ENCODE data around the gene MRFAP1.
A peak's percentile ranks its signal among the peaks of the same experiment; 100 is the strongest.

MRFAP1 gene

GRCh38 chr4:6640292-6641163 is at the start of gene MRFAP1:
TSS of gene MRFAP1 (plus strand) at chr4:6640685. CDS start at chr4:6640863, 178 bp downstream.
- H3K27ac Mint-ChIP-seq, result peak within 1 kb of the TSS; percentile 99 to 100 (median 100)
- TF ChIP-seq CTCF (IDR thresholded peaks at IDR 0.05; ENCODE audit: unreplicated experiment in 3 of 3), result no peak
- peaks cover 40% of the 10 kb centered on the region for H3K4me1 Mint-ChIP-seq
- no peaks in the 10 kb centered on the region for H3K27me3 Mint-ChIP-seq (ENCODE audit: low read depth)
- H3K36me3 Mint-ChIP-seq (ENCODE audit: low read depth), result peaks cover 41% of the 10 kb centered on the region
- peak within 1 kb of the TSS; percentile 98 to 100 (median 99) for H3K4me3 Mint-ChIP-seq
- no peaks in the 10 kb centered on the region for H3K9me3 Mint-ChIP-seq

GRCh38 chr4:6591313-6591712 is 49.2 kb upstream of the MRFAP1 start:
- Mint-ChIP-seq H3K36me3 (ENCODE audit: low read depth) (no peaks in the 10 kb centered on the region), H3K27me3 (ENCODE audit: low read depth) (peaks cover 3% of the 10 kb centered on the region), H3K4me1 (no peaks in the 10 kb centered on the region), H3K9me3 (no peaks in the 10 kb centered on the region), H3K4me3 (no peak overlapping the region), H3K27ac (no peak overlapping the region)
- TF ChIP-seq CTCF (IDR thresholded peaks at IDR 0.05; ENCODE audit: unreplicated experiment in 3 of 3), result no peak

- Mint-ChIP-seq H3K4me3 (no peak overlapping the region), H3K27me3 (ENCODE audit: low read depth) (peaks cover 3% of the 10 kb centered on the region), H3K36me3 (ENCODE audit: low read depth) (no peaks in the 10 kb centered on the region), H3K9me3 (no peaks in the 10 kb centered on the region), H3K27ac (no peak overlapping the region), H3K4me1 (no peaks in the 10 kb centered on the region)
- TF ChIP-seq CTCF (IDR thresholded peaks at IDR 0.05; ENCODE audit: unreplicated experiment in 3 of 3), result no peak
These were observed 48.7 kb upstream of the MRFAP1 start for GRCh38 chr4:6591781-6592180.

- no peaks in the 10 kb centered on the region for H3K36me3 Mint-ChIP-seq (ENCODE audit: low read depth)
- H3K4me1 Mint-ChIP-seq, result no peaks in the 10 kb centered on the region
- TF ChIP-seq CTCF (IDR thresholded peaks at IDR 0.05; ENCODE audit: unreplicated experiment in 3 of 3), result no peak
- H3K27ac Mint-ChIP-seq, result no peak overlapping the region
- no peaks in the 10 kb centered on the region for H3K9me3 Mint-ChIP-seq
- no peak overlapping the region for H3K4me3 Mint-ChIP-seq
- H3K27me3 Mint-ChIP-seq (ENCODE audit: low read depth), result peaks cover 3% of the 10 kb centered on the region
These were observed 47.5 kb upstream of the MRFAP1 start for GRCh38 chr4:6592804-6593563.

GRCh38 chr4:6594341-6594740 is 46.1 kb upstream of the MRFAP1 start:
- Mint-ChIP-seq H3K4me3 (no peak overlapping the region), H3K27me3 (ENCODE audit: low read depth) (peaks cover 3% of the 10 kb centered on the region), H3K9me3 (no peaks in the 10 kb centered on the region), H3K4me1 (no peaks in the 10 kb centered on the region), H3K27ac (no peak overlapping the region), H3K36me3 (ENCODE audit: low read depth) (no peaks in the 10 kb centered on the region)
- no peak for TF ChIP-seq CTCF (IDR thresholded peaks at IDR 0.05; ENCODE audit: unreplicated experiment in 3 of 3)
